Measurements from ENCODE around the gene LOXL3. TPM values are rescaled to one million over a fixed set of nuclear protein-coding genes. Genes with fewer than 3 reads are reported as not detected.
A peak's percentile ranks its signal among the peaks of the same experiment; 100 is the strongest.
"Not testable (repeated sequence)": the region's sequence is repeated elsewhere in the genome, so short reads cannot be mapped to it uniquely, and the experiment has no call there.

The LOXL3 gene
- total RNA-seq, 1 experiment from 2014 or later = 9.9 TPM

DNA sequence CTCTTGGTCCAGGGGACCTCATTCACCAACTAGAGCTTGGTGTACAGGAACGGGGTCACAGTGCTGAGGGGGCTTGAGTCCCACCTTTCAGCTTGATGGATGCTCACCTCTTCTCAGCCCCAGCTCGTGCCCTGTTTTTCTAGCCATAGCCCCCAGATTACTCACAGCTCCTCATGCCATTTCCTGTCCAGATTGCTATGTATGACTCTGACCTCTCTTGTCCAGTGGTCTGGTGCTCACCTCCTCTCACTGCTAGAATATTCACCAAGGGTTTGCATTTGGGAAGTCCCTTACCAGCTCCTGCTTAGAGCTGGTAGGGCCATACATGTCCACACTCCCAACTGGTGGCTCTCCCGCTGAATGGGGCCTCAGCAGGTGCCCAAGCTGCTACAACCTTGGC lies 60.2 kb downstream of the LOXL3 start:
- DNase-seq (ENCODE audit: low read depth) = no peak

DNA sequence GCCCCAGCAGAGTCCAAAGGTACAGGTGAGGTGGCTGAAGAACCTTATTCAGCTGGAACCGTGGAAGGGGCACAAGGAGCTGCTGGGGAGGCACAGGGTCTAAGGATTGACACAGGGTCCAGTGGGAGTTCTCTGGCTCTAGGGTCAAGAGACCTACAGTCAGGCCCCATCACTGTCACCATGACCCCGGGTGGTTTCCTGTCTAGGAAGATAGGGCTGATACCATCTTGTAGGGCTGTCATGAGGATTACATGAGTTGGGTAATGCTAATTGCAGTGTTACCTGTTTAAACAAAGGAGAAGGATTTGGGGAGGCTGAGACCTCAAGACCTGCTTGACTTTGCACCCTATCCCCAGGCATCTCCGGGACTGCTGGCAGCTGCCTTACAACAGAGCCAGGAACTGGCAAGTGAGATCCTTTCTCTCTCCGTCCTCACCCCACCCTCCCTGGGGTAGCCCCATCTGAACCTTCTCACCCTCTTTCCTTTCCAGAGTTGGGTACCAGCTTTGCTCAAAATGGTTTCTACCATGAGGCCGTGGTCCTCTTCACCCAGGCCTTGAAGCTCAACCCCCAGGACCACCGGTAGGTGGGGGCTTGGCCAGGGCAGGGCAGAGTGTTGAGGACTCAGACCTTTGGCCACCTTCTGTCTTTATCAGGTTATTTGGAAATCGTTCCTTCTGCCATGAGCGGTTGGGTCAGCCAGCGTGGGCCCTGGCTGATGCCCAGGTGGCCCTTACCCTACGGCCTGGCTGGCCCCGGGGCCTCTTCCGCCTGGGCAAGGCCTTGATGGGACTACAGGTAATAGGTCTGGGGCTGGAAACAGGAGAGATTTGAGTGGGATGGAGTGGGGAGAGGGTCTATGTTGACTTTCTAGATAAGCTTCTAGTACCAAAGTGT lies 61.8 kb downstream of the LOXL3 start:
- DNase-seq (ENCODE audit: low read depth) = no peak

DNA sequence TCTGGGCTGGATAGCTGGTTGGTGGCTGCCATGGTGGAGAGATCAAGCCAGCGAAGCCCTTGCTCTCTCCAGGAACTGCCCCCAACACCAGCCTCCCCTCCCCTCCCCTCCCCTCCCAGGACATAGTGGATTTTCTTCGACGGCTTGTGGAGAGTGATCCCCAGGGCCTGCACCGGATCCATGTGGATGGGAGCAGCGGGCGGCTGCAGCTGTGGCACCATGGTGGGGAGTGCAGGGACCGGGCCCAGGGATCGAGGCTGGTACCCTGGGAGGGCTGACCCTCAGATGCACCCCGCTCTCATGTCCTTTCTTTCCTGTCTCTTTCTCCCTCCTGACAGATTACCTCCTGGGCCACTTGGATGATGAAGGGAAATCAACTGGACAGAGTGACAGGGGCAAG lies 63.8 kb downstream of the LOXL3 start:
- no peak for DNase-seq (ENCODE audit: low read depth)

GRCh38 chr2:74488643-74489481 lies 64.9 kb downstream of the LOXL3 start:
- DNase-seq (ENCODE audit: low read depth) = no peak

DNA sequence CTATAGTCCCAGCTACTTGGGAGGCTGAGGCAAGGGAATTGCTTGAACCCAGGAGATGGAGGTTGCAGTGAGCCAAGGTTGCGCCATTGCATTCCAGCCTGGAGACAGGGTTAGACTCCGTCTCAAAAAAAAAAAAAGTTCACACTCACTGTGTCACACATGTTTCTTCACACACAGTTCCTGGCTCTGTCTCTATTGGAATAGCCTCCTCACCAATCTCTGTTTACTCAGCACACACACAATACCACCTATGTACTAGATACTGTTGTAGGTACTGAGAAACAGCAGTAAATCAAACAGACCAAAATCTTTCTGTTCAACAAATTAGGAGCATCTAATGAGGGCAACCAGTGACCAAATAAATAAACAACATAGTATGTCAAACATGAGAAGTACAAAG lies 67.6 kb downstream of the LOXL3 start:
- DNase-seq (ENCODE audit: low read depth) = no peak

DNA sequence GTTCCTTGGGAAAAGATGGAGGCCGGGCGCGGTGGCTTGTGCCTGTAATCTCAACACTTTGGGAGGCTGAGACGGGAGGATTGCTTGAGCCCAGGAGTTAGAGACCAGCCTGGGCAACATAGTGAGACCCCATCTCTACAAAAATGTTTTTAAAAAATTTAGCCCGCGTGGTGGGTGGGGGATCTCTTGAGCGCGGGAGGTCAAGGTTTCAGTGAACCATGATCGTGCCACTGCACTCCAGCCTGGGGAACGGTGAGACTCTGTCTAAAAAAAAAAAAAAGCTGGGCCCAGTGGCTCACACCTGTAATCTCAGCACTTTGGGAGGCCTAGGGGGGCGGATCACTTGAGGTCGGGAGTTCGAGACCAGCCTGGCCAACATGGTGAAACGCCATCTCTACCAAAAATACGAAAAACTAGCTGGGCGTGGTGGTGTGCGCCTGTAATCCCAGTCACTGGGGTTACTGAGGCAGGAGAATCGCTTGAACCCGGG lies 70.0 kb downstream of the LOXL3 start:
- not testable (repeated sequence) for DNase-seq (ENCODE audit: low read depth)

- peak; percentile 94 for DNase-seq (ENCODE audit: low read depth)
These were observed 70.7 kb downstream of the LOXL3 start, which contains the start of the genes CCDC142 and TTC31 for GRCh38 chr2:74482801-74483674. TSS of gene CCDC142 (minus strand) at chr2:74482998. CDS start at chr2:74482837, 161 bp downstream. TSS of gene TTC31 (plus strand) at chr2:74483081. CDS start at chr2:74483096, 15 bp downstream.

Other genes starting within 250 kb of the LOXL3 start
- 0.11 TPM in 1 of 2 replicates, not detected in the other for gene SLC4A5, start 210.5 kb downstream of the LOXL3 start, total RNA-seq (2014; rRNA removed)
- 117 and 126 TPM in 2 replicates for gene DCTN1, start 173.6 kb downstream of the LOXL3 start, total RNA-seq (2014; rRNA removed)
- gene C2orf81, start 132.3 kb downstream of the LOXL3 start, total RNA-seq (2014; rRNA removed) = 0.63 and 1.5 TPM in 2 replicates
- gene WDR54, start 132.2 kb downstream of the LOXL3 start, total RNA-seq (2014; rRNA removed) = 40.0 and 55.8 TPM in 2 replicates
- 36.2 and 51.4 TPM in 2 replicates for gene RTKN, start 112.0 kb downstream of the LOXL3 start, total RNA-seq (2014; rRNA removed)
- gene INO80B, start 98.9 kb downstream of the LOXL3 start, total RNA-seq (2014; rRNA removed) = 5.6 and 23.2 TPM in 2 replicates
- gene WBP1, start 95.5 kb downstream of the LOXL3 start, total RNA-seq (2014; rRNA removed) = 58.6 and 65.4 TPM in 2 replicates
- gene MOGS, start 88.6 kb downstream of the LOXL3 start, total RNA-seq (2014; rRNA removed) = 40.8 and 41.6 TPM in 2 replicates
- gene MRPL53, start 81.3 kb downstream of the LOXL3 start, total RNA-seq (2014; rRNA removed) = 23.7 and 26.7 TPM in 2 replicates
- 13.1 and 13.7 TPM in 2 replicates for gene CCDC142, start 70.9 kb downstream of the LOXL3 start, total RNA-seq (2014; rRNA removed)
- gene TTC31, start 70.9 kb downstream of the LOXL3 start, total RNA-seq (2014; rRNA removed) = 22.4 and 24.2 TPM in 2 replicates
- gene LBX2, start 54.3 kb downstream of the LOXL3 start, total RNA-seq (2014; rRNA removed) = 1.2 and 1.6 TPM in 2 replicates
- 29.4 and 29.6 TPM in 2 replicates for gene PCGF1, start 46.2 kb downstream of the LOXL3 start, total RNA-seq (2014; rRNA removed)
- 0.46 and 1.1 TPM in 2 replicates for gene TLX2, start 39.5 kb downstream of the LOXL3 start, total RNA-seq (2014; rRNA removed)
- gene DQX1, start 27.7 kb downstream of the LOXL3 start, total RNA-seq (2014; rRNA removed) = not detected in 2 replicates
- gene AUP1, start 24.2 kb downstream of the LOXL3 start, total RNA-seq (2014; rRNA removed) = 140 TPM in 2 replicates
- gene HTRA2, start 24.0 kb downstream of the LOXL3 start, total RNA-seq (2014; rRNA removed) = 40.9 and 43.2 TPM in 2 replicates
- 25.1 and 33.5 TPM in 2 replicates for gene DOK1, start 778 bp upstream of the LOXL3 start, total RNA-seq (2014; rRNA removed)
- gene M1AP, start 94.4 kb upstream of the LOXL3 start, total RNA-seq (2014; rRNA removed) = 0.06 TPM in 1 of 2 replicates, not detected in the other
- 8.8 and 11.3 TPM in 2 replicates for gene SEMA4F, start 100.3 kb upstream of the LOXL3 start, total RNA-seq (2014; rRNA removed)

All from LHCN-M2 (cell line).